ENCODE data around the gene KRTAP19-7.

DNA sequence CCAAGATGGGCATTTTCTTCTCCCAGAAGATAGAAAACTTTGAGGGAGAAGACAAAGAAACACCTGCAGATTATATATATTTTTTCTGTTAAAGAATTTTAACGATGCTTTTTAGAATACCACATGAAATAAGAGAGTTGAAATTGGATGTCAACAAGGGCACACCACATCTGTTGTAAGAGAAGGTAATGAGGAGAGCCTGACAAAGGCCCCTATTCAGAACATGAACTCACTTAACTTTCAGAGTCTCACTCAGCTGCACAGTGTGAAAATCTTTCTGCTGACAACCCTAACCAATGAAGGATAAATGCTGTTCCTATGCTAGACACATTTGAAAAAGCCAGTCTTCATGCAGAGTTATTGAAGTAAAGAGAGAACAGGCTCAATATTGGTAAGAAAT lies 21.8 kb upstream of the KRTAP19-7 start:
- TF ChIP-seq, protein P1, sequence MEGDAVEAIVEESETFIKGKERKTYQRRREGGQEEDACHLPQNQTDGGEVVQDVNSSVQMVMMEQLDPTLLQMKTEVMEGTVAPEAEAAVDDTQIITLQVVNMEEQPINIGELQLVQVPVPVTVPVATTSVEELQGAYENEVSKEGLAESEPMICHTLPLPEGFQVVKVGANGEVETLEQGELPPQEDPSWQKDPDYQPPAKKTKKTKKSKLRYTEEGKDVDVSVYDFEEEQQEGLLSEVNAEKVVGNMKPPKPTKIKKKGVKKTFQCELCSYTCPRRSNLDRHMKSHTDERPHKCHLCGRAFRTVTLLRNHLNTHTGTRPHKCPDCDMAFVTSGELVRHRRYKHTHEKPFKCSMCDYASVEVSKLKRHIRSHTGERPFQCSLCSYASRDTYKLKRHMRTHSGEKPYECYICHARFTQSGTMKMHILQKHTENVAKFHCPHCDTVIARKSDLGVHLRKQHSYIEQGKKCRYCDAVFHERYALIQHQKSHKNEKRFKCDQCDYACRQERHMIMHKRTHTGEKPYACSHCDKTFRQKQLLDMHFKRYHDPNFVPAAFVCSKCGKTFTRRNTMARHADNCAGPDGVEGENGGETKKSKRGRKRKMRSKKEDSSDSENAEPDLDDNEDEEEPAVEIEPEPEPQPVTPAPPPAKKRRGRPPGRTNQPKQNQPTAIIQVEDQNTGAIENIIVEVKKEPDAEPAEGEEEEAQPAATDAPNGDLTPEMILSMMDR (conservative IDR thresholded peaks at IDR 0.05; ENCODE audit: low read depth, low read length), result no peak
- no peak for TF ChIP-seq EZH2 (IDR thresholded peaks at IDR 0.05; ENCODE audit: low read length, unreplicated experiment)
- no peak for TF ChIP-seq EZH2phosphoT487 (IDR thresholded peaks at IDR 0.05; ENCODE audit: borderline replicate concordance, low read length)
